NCI-H1048 (cell line): Measurements from ENCODE around the gene SLC9A5.

ENCODE experiments used
- DNase-seq: peaks from one replicate; lab custom pipeline; 2025; lab: John Stamatoyannopoulos, UW

Gene SLC9A5

DNA sequence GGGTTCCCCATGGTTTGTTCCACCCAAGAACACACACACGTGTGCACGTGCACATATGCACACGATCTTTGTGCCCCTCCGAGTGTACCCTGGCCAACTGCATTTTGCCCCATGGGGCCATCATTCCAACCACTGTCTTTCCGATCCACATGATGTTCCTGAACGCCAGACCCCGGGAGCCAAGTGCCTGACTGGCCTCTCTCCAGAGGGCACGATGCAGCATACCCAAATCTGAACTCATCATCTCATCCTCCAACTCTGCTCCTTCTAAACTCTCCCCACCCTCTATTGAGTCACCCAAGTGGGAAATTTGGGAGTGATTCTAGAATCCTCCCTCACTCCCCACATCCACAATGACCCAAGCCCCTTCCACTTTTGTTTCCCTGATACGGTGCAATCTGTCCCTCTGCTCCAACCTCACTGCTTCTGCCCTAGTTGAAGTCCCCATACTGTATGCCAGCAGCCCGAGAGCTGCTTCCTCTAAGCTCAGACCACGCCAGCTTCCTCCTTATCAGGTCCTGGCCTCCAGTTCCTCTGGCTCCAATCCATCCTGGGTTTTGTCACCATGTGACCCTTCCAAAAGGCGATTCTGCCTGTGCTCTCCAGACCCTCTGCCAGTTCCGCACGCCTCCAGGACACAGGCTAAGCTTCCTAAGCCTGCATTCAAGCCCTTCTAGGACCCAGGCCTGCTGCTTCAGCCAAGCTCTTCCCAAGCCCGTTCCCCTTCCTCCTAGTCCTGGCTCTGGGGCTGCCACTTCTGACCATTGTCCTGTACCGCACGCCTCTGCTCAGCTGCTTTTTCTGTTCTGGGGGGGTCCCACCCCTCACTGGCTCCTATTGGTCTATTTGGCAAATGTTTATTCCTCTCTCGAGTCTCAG is 31.9 kb upstream of the SLC9A5 start:
- DNase-seq: no peak

DNA sequence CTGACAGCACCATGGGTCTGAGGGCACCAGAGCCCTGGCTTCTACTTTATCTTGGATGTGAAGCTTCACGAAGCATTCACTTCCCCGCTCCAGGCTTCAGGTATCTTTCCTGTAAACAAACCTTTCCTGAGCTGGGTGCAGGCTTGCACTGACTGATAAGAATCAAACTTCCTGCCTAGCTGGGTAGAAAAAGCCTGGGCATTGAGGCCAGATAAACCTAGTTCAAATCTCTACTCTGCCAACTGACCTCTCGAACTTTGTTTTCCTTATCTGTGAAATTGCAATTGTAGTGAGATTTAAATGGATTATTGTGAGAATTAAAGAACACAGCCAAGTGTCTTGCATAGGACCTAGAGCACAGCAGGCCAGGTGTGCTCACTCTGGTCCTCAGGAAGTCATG is 24.8 kb upstream of the SLC9A5 start:
- DNase-seq: no peak

DNA sequence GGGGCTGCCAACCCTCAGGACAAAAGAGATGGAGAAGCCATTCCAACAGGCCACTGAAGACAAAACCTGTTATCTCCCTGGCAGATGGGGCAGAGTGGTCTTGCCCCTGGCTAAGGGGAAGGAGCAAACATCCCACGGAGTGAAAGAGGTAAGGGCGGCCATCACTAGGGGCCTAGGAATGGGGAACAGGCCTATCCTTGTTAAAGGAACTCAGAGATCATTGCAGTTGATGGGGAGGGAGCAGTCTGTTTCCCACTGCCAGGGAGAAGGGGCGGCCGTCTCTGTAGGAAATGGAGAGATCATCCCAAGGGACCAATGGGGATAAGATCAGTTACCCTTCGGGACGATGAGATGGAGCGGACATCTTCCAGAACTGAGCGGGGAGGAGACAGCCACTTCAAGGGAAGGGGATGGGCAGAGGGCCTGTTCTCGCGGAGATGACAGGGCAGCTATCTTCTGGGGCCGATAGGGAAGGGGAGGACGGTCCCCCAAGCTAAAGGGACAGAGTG is 22.4 kb upstream of the SLC9A5 start:
- no peak for DNase-seq

DNA sequence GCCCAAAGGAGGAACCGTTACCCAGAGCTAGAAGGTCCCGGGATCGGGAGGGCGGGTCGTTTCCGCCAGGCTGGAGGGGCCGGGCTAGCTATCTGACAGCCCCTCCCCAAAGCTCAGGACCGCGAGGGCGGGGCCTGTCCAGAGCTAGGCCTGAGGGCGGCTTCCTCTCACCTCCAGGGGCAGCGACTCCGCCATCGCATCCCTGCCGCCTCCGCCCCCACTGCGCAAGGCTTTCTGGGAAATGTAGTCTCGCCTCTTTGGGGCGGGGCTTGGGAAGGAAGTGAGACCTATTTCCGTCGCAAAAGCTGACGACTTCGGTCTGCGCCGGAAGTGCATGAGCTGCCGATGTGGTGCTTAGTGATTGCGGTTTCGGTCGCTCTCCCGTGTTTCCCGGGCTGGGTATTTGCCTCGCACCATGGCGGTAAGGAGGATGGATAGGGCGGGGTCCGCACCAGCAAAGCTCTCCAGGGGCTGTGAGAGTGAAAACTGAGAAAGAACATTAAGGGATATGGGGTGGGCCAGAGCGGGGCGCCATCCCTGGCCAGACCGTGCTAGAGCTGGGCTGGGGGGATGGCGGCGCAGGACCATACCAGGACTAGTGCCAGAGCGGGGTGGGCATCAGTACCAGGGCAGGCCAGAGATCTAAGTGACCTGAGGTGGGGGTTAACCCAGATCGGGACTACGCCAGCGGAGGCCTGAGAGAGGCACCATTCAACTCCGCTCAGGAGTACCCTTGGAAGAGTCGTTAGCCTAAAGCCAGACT is 21.8 kb upstream of the SLC9A5 start, which contains the start of gene TMEM208:
Gene TMEM208 (plus strand): TSS at position 327 of the 763 bp plus-strand sequence. CDS start 89 bp downstream, at position 416.
- DNase-seq: peak; percentile 71

DNA sequence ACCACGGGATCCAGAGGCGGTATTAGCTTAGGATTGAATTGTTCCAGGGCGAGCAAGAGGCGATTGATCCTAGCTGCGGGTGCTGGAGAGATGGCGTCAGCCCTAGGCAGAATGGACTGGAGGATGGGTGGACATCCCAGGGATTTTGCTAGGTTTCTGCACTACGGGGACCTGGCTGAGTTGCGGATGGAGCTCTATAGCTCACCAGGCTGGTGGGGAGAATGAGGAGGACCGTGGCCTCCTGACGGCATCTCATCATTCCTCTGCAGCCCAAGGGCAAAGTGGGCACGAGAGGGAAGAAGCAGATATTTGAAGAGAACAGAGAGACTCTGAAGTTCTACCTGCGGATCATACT is 21.2 kb upstream of the SLC9A5 start:
- no peak for DNase-seq

DNA sequence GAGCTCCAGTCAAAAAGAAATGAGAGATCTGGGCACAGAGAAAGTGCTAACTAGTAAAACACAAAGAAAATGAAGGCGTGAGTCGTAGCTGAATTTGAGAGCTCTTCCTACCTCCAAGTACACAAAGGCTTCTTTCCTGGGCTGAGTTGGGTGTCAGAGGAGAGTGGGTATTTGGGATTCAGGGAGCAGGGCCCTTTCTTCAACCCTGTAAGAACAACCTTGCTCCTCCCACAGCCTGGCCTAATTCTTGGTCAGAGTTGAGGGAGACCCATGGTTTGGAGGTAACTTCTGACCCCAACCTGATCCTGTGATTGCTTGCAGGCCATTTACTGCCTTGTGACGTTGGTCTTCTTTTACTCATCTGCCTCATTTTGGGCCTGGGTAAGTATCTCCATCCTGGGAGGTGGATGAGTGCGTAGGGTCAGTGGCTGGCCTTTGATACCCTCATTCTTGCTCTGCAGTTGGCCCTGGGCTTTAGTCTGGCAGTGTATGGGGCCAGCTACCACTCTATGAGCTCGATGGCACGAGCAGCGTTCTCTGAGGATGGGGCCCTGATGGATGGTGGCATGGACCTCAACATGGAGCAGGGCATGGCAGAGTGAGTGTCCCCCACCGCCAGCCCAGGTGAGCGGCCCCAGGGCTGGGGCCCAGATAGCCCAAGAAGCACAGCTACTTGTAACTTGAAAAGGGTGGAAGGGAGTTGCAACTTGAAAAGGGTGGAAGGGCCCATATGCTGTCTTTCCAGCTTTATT is 20.6 kb upstream of the SLC9A5 start:
- DNase-seq: no peak

DNA sequence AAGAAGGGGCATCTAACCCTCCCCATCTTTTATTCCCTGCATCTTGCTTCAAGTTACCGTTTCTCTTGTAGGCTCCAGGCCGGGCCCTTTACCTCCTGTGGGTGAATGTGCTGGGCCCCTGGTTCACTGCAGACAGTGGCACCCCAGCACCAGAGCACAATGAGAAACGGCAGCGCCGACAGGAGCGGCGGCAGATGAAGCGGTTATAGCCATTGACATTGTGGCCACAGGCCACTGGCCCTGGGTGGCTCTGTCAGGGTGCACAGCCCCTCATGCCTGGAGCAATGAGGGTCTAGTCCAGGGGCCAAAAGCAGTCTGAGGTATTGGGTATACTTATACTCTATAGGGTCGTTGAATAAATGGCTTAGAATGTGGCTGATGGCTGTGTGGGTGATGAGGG is 19.9 kb upstream of the SLC9A5 start:
- no peak for DNase-seq

DNA sequence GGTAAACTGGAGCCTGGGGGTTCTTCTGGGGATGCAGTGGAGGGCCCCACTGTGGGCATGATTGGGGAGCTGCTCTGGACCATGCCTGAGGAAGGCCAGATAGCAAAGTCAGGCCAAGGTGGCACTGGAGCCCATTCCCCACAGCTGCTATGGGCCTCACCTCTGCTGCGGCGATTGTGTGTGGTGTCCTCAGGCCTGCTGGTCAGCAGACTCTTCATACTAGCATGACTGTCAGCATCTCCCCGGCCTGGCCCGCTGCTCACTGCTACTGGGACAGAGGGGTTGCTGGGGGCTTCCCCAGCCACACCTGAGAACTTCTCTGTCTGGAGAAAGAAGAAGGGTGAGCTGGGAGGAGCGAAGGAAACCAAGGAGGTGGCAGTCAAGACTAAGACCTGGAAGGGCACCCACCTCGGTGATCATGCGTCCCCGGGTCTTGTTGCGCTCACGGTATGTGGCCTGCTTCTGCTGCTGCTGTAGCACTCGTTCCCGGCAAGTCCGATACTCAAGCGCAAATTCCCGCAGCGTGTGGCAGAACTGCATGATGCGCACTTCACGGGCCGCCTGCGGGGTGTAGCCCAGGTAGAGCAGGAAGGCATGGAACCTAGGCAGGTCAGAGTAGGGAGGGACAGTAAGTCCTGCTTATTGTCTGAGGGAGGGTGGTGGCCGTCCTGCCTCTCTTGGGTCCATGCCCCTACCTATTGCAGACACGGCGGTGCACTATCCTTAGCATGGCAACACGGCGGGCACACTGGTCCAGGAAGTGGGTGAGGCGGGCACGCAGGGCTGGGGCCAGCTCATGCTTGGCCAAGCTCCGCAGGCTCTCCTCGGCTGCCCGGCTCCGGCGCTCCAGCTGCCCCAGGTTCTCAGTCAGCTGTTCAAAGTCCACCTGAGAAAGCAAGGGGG is 18.6 kb upstream of the SLC9A5 start:
- no peak for DNase-seq

DNA sequence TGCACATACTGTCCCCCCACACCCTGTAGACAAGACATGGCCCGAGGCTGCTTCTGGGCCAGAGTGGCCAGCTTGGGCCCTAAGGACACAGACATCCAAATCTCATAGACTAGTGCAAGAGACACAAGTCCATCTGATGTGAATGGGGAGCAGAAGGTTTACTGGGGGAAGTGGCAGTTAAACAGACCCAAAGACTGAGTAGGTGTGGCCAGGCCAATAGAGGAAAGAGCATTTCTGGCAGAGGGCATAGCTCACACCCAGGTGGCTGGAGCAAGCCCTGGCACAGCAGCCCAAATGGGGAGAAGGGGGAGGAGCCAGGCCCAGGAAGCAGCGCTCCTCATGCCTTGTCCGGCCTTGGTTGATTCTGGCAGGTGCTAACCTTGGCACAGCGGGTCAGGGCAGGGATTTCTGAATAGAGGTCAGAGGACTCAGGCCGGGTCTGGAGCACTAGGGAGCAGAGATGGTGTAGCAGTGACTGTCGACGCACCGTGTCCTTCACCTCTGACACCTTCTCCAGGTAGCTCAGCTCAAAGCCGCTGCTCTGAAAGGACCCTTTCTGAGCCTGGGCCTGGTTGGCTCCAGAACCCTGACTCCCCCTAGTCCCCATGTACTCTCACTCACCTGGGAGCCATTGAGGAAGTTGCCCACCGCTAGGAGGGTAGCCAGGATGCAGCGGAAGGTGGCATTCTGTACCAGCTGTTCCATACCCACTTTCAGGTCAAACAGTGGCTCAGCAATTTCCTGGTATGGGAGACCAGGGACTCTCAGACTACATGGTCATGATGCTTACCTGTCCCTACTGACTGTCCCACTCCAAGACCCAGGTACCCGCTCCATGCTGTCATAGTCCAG is 17.7 kb upstream of the SLC9A5 start:
- DNase-seq: no peak

DNA sequence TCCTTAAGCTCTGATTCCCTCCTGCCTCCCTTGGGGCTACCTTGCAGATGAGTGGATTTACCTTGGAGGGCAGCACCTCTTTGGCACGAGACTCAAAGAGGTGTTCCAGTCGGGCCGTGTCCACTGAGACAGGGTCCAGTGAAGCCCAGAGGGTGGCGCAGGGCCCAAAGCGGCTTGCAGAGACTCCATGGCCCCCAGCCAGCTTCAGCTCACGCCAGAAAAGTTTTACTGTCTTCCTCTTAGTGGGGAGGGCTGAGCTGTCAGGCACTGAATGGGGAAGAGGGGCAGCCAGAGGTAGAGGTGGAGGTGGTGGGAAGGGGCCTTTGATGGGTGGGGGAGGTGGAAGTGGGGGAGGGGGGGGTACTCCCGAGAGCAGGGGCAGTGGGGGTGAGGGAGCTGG is 15.2 kb upstream of the SLC9A5 start:
- no peak for DNase-seq

DNA sequence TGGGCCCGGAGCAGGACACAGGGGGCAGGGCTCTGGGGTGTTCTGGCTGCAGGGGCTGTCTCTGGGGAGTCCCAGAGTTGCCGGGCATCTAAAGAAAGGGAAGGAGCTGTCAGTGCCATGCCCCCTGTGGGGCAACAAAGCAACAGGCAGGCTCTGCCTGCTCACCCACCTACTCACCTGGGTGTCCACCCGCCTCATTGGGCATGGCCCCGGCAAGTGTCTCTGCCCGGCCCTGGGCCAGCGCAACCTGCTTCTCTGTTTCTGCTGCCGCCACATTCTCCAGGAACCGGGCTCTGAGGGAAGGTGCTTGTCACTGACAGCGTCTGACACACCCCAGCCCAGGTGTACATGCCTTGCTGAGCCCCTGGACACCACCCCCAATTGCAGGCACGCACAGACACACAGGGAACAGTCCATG is 14.6 kb upstream of the SLC9A5 start:
- no peak for DNase-seq

DNA sequence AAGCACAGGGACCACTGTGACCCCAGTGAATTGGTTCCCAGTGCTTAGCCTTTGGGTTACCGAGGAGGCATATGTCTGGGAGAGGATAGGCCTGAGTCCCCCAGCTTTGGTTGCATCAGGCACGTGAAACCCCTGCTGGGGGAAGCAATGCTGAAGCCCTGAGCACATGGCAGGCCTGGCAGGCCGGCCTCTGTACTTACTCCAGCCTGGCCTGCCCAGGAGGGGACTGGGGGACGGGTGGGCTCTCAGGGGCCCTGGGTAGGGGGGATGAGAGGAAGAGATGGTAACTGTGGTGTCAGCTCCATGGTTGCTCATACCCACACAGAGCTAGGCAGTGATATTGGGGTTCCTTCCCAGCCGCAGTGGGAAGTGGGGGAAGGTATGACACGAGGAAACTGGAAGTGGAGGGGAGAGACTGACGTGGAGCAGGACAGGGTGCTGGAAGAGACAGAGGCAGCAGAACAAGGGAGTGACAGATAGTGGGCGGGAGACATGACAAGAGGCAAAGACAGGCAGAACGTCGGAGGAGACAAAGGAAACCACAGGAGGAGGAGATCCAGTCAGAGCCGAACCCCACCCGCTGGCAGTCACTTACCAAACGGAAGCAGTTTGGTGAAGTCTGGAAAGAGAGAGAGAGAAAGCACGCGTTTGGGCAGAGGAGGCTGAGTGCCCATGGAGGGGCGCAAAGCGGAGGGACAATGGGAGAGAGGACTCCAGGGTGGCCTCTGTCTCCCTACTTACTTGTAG is 12.8 kb upstream of the SLC9A5 start:
- no peak for DNase-seq

DNA sequence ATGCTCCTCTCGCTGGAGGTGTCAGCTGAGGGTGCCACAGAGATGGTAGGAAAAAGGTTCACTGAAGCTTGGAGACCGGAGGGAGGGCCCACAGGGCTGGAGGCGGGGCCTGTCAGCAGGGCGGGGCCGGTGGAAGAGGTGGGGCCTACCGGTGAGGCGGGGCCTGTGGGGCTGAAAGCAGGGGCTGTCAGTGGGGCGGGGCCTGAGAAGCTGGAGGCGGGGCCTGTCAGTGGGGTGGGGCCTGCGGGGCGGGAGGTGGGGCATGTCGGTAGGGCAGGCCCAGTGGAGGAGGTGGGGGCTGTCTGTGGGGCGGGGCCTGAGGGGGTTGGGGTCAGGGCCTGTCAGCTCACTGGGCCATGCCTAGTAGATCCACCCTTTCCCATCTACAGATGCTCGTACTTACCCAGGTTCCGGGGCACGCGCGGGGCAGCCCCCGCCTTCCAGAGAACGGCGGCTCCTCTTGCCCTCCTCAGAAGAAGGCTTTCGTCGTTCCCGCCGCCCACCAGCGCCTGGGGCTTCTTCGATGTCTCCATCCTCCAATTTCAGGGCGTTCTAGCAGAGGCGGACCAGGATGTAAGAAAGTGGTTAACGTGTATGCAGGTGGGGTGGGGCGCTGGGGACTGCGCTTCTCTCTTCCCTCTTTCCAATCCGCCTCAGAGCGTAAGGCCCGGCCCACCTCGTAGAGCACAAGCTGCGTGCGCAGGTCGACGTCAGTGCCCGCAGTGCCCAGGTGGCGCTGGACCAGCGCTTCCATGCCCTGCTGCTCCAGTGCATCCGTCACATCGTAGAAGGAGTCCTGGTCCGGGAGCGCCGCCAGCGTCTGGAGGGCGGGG is 12.0 kb upstream of the SLC9A5 start:
- no peak for DNase-seq

DNA sequence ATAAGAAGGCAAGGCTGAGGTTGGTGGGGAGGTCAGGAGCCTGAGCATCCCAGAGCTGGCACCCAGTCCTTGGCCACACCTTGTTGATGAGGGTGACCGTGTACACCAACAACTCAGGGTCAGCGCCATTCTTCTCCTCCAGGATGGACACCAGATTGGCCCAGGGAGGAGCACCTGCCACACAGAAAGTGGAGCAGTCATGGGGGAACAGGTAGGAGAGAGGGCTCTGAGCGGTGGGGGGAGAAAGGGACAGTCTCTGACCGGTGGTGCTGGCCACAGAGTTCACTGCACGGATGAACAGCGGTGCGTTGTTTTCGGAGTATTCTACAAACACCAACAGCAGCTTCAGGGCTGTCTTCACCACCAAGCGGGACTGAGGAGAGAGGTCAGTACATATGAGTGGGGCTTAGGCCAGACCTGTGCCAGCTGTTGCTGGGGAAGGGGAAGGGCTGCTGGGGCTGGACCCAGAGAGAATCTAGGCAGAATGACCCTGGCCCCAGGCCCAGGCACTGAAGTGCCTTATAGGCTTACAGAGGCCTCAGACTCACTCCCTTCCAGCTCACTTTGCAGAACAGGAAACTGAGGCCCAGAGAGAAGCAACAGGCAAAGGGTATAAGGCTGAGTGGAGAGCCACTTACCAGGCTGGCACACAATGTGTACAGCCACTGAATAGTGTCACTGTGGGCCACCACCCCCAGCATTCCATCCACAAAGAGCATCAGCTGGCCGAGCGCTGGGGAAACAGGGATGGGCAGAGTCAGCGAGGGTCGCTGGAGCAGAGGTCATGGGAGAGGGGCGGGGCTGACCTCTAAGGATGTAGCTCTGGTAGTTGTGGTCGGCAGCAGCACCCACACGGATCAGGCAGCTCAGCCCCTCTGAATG is 11.1 kb upstream of the SLC9A5 start:
- no peak for DNase-seq

DNA sequence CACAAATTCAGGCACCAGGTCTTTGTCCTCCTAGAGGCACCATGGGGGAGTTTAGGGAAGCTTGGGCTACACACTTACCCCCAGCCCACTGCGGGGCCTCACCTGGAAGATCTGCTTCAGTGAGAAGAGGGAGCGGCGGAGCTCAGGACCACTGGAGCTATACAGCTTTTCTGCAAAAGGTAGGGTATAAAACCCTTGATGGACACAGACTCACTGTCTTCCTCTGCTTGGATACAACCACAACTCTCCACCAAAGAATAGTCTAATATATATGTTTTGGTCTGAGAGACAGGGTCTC is 10.6 kb upstream of the SLC9A5 start:
- no peak for DNase-seq

DNA sequence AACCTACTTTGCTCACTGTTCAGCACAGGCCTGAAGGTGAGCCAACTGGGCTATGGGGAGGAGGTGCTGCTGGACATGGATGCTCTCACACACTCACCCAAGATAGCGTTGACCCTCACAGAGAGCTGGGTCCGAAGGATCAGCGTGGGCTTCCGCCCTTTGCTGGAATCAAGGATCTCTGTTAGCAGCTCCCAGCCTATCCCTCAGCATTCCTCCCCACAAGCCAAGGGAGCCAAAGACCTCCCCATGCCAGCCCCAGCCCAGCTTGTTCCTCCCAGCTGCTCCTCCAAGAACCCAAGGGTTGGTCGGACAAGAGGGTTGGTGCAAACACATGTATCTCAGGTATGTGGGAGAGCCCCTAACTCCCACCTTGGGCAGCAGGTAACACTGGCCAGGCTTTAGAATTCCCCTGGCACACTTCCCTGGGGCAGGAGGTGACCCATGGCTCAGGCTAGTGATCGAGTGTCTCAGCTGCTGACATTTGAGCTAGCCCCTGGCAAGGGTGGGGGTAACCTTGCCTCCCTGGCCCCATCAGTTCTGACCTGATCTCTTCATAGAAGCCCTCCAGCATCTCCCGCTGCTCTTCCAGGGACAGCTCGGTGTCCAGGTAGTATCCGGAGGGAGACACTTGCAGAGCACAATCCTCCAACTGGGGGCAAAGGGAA is 9.8 kb upstream of the SLC9A5 start:
- DNase-seq: no peak

DNA sequence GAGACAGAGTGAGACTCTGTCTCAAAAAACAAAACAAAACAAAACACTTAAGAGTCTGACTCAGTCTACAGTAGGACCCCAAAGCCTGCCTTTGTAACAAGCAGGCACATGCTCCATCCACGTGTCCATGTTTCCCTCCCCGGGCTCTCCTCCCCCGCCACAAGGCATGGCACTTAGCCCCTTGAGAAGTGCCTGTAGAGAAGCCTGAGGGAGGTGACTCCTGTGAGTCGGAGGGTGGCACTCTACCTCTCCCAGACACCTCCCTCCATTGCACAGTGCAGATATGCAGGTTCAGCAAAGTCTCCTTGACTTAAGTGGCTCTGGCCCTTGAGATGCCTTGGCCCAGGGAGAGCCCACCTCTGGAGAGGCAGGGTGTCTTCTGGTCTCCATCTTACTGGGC is 8.3 kb upstream of the SLC9A5 start:
- DNase-seq: no peak
